Measurements from ENCODE around the gene TCF7L1.

TCF7L1 gene

GRCh38 chr2:85354286-85355072 lies 221.3 kb downstream of the TCF7L1 start, which contains the start of the genes ELMOD3 and RETSAT:
Gene ELMOD3, plus strand, starts transcription at chr2:85354769. Its CDS starts 2,430 bp downstream, at chr2:85357199.
Gene RETSAT, minus strand, starts transcription at chr2:85354528. Its CDS starts 21 bp downstream, at chr2:85354507.
- peak; percentile 89 to 92 for DNase-seq (ENCODE audit: low read depth in 2 of 2)

DNA sequence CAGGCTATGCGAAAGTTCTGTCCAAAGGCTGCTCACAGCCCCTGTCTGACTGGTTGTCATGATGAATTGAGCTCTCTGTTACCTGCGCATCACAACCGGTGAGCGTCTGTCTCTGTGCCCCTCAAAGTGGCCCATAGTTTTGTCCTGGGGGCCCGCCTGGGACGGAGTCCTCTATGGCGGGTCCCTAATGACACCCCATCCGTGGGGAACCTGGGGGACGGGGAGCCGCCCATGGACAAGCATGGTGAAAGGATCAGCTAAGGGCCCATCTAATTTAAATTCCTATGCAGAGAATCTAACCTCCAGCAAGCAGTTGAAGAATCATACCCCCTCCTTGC lies 221.8 kb downstream of the TCF7L1 start:
- DNase-seq (ENCODE audit: low read depth in 2 of 2): no peak

DNA sequence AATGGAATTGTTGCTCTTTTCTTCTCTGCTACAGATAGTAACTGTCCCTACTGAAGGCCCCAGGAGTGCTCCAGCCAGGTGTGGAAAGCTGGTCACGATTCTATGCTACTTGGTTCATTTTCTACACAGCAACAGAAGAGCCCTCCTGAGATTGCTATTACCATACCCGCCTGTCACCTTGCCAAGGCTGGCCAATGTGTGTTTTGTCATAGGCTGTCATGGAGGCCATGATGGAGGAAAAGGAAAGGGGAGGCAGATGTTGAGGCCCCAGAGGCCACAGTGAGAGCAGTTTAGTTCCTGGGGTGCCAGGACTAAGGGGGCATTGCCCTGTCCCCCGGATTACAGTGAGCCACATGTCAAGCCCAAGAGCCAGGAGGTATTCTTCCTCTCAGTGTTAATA lies 222.3 kb downstream of the TCF7L1 start:
- DNase-seq (ENCODE audit: low read depth in 2 of 2): no peak

GRCh38 chr2:85356186-85356585 lies 223.0 kb downstream of the TCF7L1 start:
- no peak for DNase-seq (ENCODE audit: low read depth in 2 of 2)

GRCh38 chr2:85357736-85358135 lies 224.5 kb downstream of the TCF7L1 start:
- no peak for DNase-seq (ENCODE audit: low read depth in 2 of 2)
